HepG2 (cell line): ENCODE data around the gene DAB2IP. TPM values are rescaled to one million over a fixed set of nuclear protein-coding genes. Genes with fewer than 3 reads are reported as not detected.

ENCODE experiments used
- CEBPB ChIP-seq: IDR thresholded peaks from 2 replicates; pipeline ENCODE4 v1.6.1; 2011; ENCODE audit warnings: low read depth, low read length, improper control_type of control experiment, borderline replicate concordance
- GTF3A ChIP-seq: sonication (generic); formaldehyde crosslinking; conservative IDR thresholded peaks from 2 replicates; pipeline ENCODE4 v1.4.0; 2020; ENCODE audit warnings: mild to moderate bottlenecking, missing genetic modification reagents
- HDAC2 ChIP-seq: sonication (generic); formaldehyde crosslinking; IDR thresholded peaks from 2 replicates; pipeline ENCODE4 v1.4.0; 2020; ENCODE audit warnings: missing genetic modification reagents
- HNRNPUL1 ChIP-seq: fragments of 200-400 bp; formaldehyde crosslinking; IDR thresholded peaks from 2 replicates; pipeline ENCODE4 v1.6.1; 2017; ENCODE audit warnings: low read depth, mild to moderate bottlenecking, low read length, moderate library complexity
- ISL2 ChIP-seq: sonication (generic); formaldehyde crosslinking; IDR thresholded peaks from 2 replicates; pipeline ENCODE4 v1.5.0; 2020; ENCODE audit warnings: missing genetic modification reagents
- MEF2D ChIP-seq: sonication (generic); formaldehyde crosslinking; IDR thresholded peaks from 2 replicates; pipeline ENCODE4 v1.5.1; 2020; ENCODE audit warnings: mild to moderate bottlenecking, missing genetic modification reagents
- MEIS2 ChIP-seq: sonication (generic); formaldehyde crosslinking; IDR thresholded peaks from 2 replicates; pipeline ENCODE4 v1.9.0; 2021; ENCODE audit warnings: mild to moderate bottlenecking, missing genetic modification reagents
- MTF1 ChIP-seq: sonication (generic); formaldehyde crosslinking; IDR thresholded peaks from 2 replicates; pipeline ENCODE4 v1.5.0; 2020; ENCODE audit warnings: missing genetic modification reagents
- NR2F6 ChIP-seq, 2 experiments: IDR thresholded peaks; 2 replicates each; pipeline ENCODE4 v1.6.1; 2016; ENCODE audit warnings: antibody characterized with exemption in 1 of 2, mild to moderate bottlenecking in 1 of 2
- PAX8 ChIP-seq: sonication (generic); formaldehyde crosslinking; IDR thresholded peaks from 2 replicates; pipeline ENCODE4 v1.8.0; 2022; ENCODE audit warnings: mild to moderate bottlenecking, missing genetic modification reagents, borderline replicate concordance
- POLR2G ChIP-seq: fragments of 200-400 bp; formaldehyde crosslinking; IDR thresholded peaks from 2 replicates; pipeline ENCODE4 v1.6.1; 2018; ENCODE audit warnings: mild to moderate bottlenecking, low read depth, low read length, moderate library complexity
- SKI ChIP-seq: fragments of 450-650 bp; IDR thresholded peaks from one replicate; pipeline ENCODE4 v1.6.1; 2018; ENCODE audit warnings: mild to moderate bottlenecking; ENCODE audit not compliant: partially characterized antibody
- SP1 ChIP-seq, 2 experiments: fragments of 450-650 bp in 1 of 2; sonication (generic) in 1 of 2; formaldehyde crosslinking in 1 of 2; IDR thresholded peaks; 2 replicates each; pipeline versions ENCODE4 v1.4.0 to v1.6.1; 2016 to 2020; ENCODE audit warnings: missing genetic modification reagents in 1 of 2
- TBL1XR1 ChIP-seq: fragments of 150-350 bp; IDR thresholded peaks from 2 replicates; pipeline ENCODE4 v1.6.1; 2014; ENCODE audit warnings: borderline replicate concordance, low read length; ENCODE audit not compliant: partially characterized antibody
- TBX2 ChIP-seq: sonication (generic); formaldehyde crosslinking; IDR thresholded peaks from 2 replicates; pipeline ENCODE4 v1.5.0; 2020; ENCODE audit warnings: missing genetic modification reagents, mild to moderate bottlenecking, borderline replicate concordance
- TEAD3 ChIP-seq: optimal IDR thresholded peaks from 2 replicates; pipeline ENCODE3; 2016; ENCODE audit warnings: borderline replicate concordance
- U2AF1 ChIP-seq: fragments of 200-400 bp; formaldehyde crosslinking; optimal IDR thresholded peaks from 2 replicates; pipeline ENCODE3; 2017; ENCODE audit warnings: mild to moderate bottlenecking, low read depth, low read length
- XBP1 ChIP-seq: sonication (generic); formaldehyde crosslinking; IDR thresholded peaks from 2 replicates; pipeline ENCODE4 v1.5.0; 2020; ENCODE audit warnings: missing genetic modification reagents
- ZNF281 ChIP-seq: sonication (generic); formaldehyde crosslinking; IDR thresholded peaks from 2 replicates; pipeline ENCODE4 v1.4.0; 2020; ENCODE audit warnings: missing genetic modification reagents, borderline replicate concordance
- ZNF282 ChIP-seq: fragments of 450-650 bp; IDR thresholded peaks from 2 replicates; pipeline ENCODE4 v1.6.1; 2018; ENCODE audit not compliant: partially characterized antibody
- ZNF350 ChIP-seq: sonication (generic); formaldehyde crosslinking; IDR thresholded peaks from 2 replicates; pipeline ENCODE4 v1.4.0; 2020; ENCODE audit warnings: mild to moderate bottlenecking, low read depth, missing genetic modification reagents, borderline replicate concordance
- ZNF44 ChIP-seq: sonication (generic); formaldehyde crosslinking; IDR thresholded peaks from 2 replicates; pipeline ENCODE4 v1.5.1; 2020; ENCODE audit warnings: mild to moderate bottlenecking, missing genetic modification reagents
- ZNF563 ChIP-seq: sonication (generic); formaldehyde crosslinking; IDR thresholded peaks from 2 replicates; pipeline ENCODE4 v1.8.0; 2022; ENCODE audit warnings: mild to moderate bottlenecking, moderate library complexity, missing genetic modification reagents
- ZNF740 ChIP-seq: sonication (generic); formaldehyde crosslinking; IDR thresholded peaks from 2 replicates; pipeline ENCODE4 v1.4.0; 2020; ENCODE audit warnings: missing genetic modification reagents
- polyA plus RNA-seq, 8 experiments: library from polyadenylated mRNA; depleted of rRNA in 3 of 8; stranded (reverse) in 7 of 8; unstranded in 1 of 8; fragments of >200 nt; fragmentation: Illumina TruSeq in 4 of 8; extraction: Trizol in 4 of 8; gene quantifications; 2 replicates each; pipeline versions ENCODE4 v1.2.1 to v1.2.3, GENCODE V29; 2011 to 2016; ENCODE audit warnings: low read depth in 4 of 8, missing spikeins in 1 of 8, mixed read lengths in 1 of 8; ENCODE audit not compliant: insufficient read depth in 1 of 8
- total RNA-seq, 5 experiments: library from RNA; depleted of rRNA; stranded (reverse); fragments of >200 nt; fragmentation: Illumina TruSeq; extraction: Trizol; gene quantifications; 2 replicates each; pipeline ENCODE4 v1.2.3, GENCODE V29; 2016; ENCODE audit warnings: low read depth in 1 of 5
- TF ChIP-seq, protein P1 (sequence below): sonication (generic); formaldehyde crosslinking; IDR thresholded peaks from 2 replicates; pipeline ENCODE4 v1.4.0; 2020; ENCODE audit warnings: missing genetic modification reagents
- TF ChIP-seq, protein P2 (sequence below): sonication (generic); formaldehyde crosslinking; IDR thresholded peaks from 2 replicates; pipeline ENCODE4 v1.8.0; 2022; ENCODE audit warnings: missing genetic modification reagents, mild to moderate bottlenecking, inconsistent platforms, borderline replicate concordance

DAB2IP gene
- total and polyA plus RNA-seq, 2 of the 13 experiments (the other 11 are each of a cell fraction or from before 2014, with no cell fraction given): 25.3 to 37.9 TPM

DNA sequence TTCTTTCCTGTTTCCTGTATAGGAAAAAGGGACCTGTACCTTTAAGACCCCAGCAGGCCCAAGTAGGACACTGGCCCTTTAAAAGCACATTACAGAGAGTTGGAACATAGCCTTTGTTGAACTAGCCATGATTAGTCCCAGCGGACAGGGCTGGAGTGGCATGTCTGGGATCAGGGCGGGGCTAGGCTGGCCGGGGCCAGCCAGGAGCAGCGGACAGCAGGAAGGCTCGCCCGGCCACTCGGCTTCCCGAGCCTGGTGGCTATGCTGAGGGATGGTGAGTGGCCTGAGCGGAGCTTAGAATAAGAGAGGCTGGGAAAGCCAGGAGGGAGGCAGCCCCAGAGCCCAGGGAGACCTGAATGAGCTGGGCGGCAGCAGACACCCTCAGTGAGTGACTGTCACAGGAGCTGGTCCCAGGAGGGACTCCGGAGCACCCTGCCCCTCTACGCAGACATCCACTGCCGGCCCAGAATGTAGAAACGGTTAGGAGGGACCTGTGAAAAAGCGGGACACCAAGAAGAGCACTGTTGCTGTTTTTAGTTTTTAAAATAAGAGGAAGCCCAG, 92.1 kb downstream of the DAB2IP start (continued):
- TF ChIP-seq, protein P1, sequence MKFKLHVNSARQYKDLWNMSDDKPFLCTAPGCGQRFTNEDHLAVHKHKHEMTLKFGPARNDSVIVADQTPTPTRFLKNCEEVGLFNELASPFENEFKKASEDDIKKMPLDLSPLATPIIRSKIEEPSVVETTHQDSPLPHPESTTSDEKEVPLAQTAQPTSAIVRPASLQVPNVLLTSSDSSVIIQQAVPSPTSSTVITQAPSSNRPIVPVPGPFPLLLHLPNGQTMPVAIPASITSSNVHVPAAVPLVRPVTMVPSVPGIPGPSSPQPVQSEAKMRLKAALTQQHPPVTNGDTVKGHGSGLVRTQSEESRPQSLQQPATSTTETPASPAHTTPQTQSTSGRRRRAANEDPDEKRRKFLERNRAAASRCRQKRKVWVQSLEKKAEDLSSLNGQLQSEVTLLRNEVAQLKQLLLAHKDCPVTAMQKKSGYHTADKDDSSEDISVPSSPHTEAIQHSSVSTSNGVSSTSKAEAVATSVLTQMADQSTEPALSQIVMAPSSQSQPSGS (CRISPR knock-in tag): no peak
- TF ChIP-seq CEBPB (no peak), TBL1XR1 (no peak), ZNF281 (CRISPR knock-in tag) (no peak), TBX2 (CRISPR knock-in tag) (peak; percentile 26; the same call in 1 of the 2 replicates), ISL2 (CRISPR knock-in tag) (no peak; the same call in 1 of the 2 replicates), PAX8 (no peak), MEIS2 (CRISPR knock-in tag) (no peak), XBP1 (no peak), ZNF282 (no peak), MTF1 (CRISPR knock-in tag) (no peak), ZNF563 (no peak), GTF3A (CRISPR knock-in tag) (no peak), SKI (peak; percentile 65), NR2F6 (IDR thresholded peaks at IDR 0.05) (no peak), NR2F6 (CRISPR knock-in tag; IDR thresholded peaks at IDR 0.05) (peak; percentile 29; the same call in 1 of the 2 replicates), ZNF44 (CRISPR knock-in tag) (no peak), MEF2D (CRISPR knock-in tag) (no peak), POLR2G (peak; percentile 62; the same call in 1 of the 2 replicates), HDAC2 (CRISPR knock-in tag) (no peak), TEAD3 (peak; percentile 21), ZNF740 (CRISPR knock-in tag) (no peak), U2AF1 (no peak), SP1 (IDR thresholded peaks at IDR 0.05) (no peak), SP1 (CRISPR knock-in tag; IDR thresholded peaks at IDR 0.05) (0 out of 2 replicates have a peak, but pooled peaks have one; percentile 24), ZNF350 (no peak), HNRNPUL1 (no peak)
- TF ChIP-seq, protein P2, sequence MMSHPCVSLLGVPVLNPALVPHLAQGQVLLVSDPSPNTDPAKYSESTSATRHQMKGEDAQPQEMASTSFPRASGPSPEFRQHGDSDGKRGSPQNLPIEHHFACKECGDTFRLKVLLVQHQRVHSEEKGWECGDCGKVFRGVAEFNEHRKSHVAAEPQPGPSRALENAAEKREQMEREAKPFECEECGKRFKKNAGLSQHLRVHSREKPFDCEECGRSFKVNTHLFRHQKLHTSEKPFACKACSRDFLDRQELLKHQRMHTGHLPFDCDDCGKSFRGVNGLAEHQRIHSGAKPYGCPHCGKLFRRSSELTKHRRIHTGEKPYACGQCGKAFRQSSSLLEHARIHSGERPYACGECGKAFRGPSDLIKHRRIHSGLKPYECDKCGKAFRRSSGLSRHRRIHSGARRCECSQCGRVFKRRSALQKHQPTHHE (CRISPR knock-in tag): no peak
